GM19238 (cell line): Measurements from ENCODE around the gene LIMS1.
"Not testable (repeated sequence)": the region's sequence is repeated elsewhere in the genome, so short reads cannot be mapped to it uniquely, and the experiment has no call there.

Experiments
- DNase-seq: peaks from one replicate; pipeline ENCODE4 v3.0.0; 2011; ENCODE audit warnings: low spot score; ENCODE audit not compliant: insufficient read length

LIMS1 gene

DNA sequence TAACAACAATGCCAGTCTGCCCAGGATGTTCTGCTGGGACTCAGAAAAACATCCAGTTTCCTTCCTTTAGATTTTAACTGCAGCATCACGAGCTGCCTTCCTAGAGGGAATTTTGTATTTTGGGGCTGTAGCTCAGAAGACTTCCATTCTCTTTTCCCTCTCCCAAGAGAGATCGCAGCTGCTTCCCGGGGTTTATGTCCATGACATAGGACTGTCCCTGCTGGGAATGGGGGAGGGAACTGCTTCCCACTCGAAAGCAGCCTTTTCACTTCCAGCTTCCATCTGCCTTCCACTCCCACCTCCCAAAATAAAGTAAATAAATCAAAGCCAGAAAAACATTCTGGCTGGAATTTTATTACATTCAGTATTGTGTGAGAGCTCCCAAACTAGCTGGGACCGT, 52.4 kb downstream of the LIMS1 start:
- no peak for DNase-seq

DNA sequence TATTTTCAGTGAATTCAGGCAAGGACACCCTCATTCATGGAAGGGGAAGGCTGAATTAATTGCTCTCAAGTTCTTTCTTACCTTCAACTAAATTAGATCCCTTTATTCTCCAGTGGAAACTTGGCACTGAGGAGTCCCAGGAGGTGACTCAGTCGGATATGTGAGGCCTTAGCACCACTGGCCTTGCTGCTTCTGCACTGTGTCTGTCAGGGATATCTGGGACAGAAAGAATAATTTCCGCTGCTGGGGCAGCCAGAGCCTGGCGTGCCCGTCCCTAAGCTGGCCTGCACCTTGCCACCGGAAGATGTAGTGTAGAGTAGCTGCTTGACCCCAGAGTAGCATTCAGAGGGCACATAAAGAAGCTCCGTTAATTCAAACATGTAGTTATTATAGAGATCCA, 53.4 kb downstream of the LIMS1 start:
- DNase-seq: no peak

DNA sequence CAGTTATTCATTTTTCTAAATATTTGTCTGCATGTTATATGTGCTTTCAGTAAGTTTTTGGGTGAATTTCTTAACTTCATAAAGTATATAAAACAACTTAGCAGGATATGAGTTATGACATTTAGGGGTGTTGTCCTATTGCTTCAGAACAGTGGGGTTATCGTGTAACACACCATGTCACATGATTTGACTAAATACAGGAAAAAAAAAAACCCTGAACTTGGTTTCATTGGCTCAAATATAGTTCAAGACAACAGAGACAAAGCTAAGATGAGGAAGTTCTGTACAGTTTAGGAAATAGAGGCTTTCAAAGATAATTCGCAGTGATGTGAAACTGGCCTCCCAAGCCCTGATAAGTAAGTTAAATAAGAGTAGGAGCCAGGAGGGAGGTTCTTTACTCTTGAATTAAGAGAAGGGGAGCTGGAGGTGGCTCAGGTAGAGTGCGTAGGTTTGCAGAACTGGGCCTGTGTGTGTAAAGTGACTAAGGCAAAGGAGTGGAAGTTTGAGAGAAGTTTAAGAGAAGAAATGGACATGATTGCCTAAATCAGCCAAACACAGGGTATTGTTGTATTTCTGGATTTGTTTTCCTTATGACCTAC, 53.9 kb downstream of the LIMS1 start:
- no peak for DNase-seq

DNA sequence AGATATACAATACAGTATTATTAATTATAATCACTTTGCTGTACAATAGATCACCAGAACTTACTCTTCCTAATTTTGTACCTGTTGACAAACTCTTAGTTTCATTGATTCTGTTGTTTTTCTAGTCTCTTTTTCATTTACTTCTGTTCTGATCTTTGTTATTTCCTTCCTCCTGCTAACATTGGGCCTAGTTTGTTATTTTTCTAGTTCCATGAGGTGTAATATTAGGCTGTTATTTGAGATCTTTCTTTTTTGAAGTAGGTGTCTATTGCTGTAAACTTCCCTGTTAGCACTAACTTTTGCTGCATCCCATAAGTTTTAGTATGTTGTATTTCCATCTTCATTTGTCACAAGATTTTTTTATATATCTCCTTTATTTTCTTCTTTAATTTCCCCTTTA, 55.1 kb downstream of the LIMS1 start:
- DNase-seq: no peak

DNA sequence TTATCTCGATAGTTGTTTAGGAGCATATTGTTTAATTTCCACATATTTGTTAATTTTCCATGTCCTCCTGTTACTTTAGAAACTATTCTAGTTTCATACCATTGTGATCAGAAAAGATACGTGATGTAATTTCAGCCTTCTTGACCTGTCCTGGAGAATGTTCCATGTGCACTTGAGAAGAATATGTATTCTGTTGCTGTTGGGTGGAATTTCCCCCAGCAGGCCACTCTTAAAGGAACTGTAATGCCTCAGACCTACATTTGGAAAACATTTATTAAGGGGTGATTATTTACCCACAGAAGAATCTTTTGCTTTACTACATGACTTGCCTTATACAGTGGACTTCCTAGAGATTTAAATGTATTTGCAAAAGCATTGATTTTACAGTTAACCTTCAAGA, 55.5 kb downstream of the LIMS1 start:
- no peak for DNase-seq

DNA sequence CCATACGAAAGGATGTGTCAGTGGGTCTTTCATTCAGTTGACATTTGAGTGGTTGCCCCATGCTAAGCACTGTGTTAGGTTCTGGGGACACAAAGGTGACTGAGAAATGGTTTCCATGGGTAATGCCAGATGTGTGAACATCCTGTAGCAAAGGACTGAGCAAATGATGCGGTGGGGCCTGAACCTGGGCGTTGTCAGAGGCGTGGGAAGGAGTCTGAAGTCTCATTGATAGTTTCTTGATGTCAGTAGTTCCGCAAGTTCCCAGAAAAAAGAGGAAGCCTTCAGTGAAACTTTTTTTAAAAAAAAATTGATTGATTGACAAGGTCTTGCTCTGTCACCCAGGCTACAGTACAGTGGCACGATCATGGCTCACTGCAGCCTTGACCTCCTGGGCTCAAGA, 56.9 kb downstream of the LIMS1 start:
- DNase-seq: no peak

DNA sequence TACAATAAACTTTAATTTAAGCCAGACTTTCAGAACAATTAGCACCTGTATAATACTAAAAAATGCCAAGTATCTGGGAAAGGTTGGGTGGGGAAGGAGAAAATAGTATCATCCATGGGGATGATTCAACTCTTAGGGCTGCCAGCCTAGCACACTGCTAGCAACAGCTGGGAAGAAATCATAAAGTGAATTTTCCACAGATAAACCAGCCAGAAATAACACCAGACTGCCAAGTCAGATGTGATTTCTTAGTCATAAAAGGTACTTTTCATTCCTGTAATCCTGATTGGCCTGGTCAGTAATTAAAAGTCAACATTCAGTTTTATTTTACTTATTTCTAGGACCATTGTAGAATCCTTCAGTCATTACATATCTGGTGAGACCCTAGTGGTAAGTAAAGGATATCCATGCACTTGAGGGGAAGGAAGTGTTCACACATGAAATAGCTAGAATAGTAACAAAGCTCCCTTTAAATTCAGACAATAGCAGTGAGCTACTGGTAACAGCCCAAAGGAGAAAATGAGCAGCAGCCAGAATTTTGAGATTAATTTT, 59.4 kb downstream of the LIMS1 start:
- DNase-seq: no peak

DNA sequence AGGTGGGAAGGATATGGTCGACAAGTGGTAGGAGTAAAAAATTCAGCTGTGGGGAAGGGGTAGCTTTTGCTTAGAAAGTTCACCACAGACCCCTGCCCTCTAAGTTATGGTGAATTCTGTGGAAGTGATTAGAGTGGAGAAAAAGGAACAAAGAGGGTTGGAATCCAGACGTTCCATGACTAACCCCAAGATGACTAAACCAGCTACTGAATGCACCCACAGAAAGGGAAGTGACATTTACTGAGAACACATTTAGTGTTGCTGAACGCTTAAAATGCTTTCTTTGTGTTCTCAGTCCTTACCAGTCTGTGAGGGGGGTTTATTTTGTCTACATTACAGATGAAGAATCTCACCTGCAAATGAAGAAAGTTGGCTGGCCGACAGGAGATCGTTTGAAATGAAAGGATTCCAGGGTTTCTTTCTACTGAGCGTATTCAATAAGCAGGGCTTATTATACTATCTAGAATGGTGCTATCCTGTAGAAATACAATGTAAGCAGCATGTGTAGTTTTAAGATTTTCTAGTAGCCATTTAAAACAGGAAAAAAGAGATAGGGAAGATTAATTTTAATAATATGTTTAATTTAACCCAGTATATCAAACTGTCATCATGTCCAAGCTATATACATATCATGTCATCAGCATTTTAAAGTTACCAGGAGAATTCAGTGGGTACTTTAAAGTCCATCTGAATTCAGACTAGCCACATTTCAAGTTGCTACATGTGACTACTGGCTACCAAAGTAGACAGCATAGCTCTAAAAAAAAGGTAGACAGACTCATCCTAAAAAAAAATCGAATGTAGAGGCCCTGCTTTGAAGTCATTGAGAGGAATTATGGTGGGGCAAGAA, 60.1 kb downstream of the LIMS1 start:
- no peak for DNase-seq

DNA sequence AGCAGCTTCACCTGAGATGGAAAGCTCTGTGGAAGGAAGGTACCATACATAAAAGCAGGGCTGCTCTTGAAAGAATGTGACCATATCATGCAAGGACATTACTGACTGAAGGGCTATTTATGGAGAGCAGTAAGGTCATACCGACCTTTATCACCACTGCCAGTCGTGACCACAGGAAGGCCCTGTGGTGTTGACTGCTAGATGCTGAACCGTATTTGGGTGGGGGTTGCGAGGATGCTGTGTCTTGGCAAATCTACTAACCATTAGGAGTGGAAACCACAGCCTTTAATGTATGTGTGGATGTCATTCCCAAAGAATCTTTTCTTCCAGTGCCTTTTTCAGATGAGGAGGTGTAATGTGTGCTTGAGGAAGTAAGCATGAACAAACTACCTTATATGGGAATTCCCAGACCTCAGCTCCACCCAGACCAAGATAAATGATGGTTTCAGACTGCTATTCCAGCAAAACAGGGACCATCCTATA, 60.8 kb downstream of the LIMS1 start:
- no peak for DNase-seq

DNA sequence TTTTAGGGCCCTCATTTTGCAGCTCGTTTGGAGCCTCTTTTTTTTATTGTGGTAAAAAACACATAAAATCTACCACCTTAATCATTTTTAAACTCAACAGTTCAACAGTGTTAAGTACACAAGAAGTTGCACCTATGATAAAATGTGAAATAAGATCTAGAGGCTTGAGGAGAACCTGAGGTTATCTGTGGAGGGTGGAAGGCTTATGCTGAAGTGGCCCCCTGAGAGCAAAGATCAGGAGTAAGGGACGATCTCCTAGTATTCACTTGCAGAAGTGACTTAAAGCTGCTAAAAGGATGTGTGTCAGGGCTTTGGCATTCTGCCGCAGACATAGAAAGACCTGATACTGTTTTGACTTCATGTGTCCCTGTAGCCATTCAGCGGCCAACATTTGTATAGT, 61.5 kb downstream of the LIMS1 start:
- DNase-seq: not testable (repeated sequence)

DNA sequence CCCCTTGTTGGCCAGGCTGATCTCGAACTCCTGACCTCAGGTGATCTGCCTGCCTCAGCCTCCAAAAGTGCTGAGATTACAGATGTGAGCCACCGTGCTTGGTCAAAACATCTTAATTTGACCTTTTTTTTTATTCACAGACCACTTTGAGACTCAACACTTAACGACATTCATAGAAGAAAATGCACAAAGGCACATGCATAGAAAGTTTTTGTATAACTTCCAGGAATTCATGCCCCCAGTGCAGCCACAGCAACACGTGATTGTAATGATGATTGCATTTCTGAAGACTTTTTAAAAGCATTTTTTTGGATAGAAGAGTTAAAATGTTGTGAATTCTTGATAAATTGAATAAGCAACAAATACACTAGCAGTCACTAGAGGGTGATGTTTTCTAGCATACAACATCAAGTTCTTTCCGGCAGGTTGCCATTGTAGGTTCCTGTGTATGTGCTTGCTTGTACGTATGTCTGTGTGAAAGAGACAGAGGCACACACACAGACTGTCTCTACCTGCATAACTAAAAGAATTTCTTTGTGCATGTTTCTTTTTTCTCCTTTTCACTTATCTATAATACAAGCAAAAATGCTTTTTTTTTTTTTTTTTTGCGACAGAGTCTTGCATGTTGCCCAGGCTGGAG, 63.0 kb downstream of the LIMS1 start:
- not testable (repeated sequence) for DNase-seq

DNA sequence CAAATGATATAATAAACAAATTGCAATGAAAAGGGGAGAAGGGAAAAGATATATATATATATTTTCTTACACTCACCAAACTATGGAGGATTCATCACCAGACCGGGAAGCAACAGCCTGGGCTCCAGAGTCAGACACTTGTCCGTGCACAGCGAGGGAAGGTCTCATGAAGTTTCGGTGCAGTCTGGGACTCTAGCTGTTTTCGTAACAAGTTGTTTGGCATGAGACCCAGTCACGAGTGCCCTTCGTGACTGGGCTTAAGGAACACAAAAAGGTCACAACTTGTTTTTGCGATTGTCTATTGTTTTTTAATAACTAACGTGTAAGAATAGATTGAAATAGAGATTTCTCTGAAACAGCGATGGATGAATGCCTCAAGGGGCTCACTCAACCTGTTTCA, 66.9 kb downstream of the LIMS1 start:
- not testable (repeated sequence) for DNase-seq

DNA sequence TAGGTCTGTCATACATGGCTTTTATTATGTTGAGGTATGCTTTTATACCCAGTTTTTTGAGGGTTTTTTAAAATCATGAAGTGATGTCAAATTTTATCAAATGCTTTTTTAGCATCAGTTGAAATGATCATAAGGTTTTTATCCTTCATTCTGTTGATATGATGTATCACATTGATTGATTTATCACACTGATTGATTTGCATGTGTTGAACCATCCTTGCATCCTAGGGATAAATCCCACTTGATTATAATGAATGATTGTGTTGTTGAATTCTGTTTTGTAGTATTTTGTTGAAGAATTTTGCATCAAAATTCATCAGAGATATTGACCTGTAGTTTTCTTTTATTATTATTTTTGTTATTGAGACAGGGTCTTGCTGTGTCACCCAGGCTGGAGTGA, 68.2 kb downstream of the LIMS1 start:
- no peak for DNase-seq

DNA sequence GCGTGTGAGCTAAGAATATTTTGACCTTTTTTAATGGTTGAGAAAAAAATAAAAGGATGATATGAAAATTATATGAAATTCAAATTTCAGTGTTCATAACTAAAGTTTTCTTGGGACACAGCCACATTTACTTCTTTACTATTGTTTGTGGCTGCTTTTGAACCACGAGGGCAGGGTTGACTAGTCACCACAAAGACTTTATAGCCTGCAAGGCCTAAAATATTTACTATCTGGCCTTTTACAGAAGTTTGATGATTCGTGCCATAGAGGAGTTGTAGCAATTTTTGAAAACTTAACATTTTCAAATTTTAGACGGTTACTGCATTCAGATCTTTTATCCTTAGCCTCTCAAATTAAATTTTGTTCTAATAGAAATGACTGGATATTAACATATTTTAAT, 69.9 kb downstream of the LIMS1 start:
- no peak for DNase-seq

DNA sequence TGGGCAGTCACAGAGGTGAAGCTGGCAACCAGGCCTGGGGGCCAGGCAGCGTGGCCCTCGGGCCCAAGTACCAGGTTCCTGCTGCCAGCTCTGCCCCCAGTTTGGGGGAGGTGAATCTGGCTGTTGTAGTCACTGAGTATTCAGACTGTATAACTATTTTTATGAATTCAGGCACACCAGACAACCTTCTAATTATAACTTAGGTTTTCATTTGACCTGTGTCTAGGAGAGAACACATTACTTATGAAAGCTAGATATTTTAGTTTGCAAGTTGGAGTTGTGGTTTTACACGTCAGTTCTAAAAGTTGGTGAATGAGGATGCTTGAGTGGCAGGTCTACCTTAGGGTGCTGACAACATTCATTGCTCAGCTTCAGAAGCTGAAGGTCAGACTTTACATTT, 71.7 kb downstream of the LIMS1 start:
- DNase-seq: no peak

DNA sequence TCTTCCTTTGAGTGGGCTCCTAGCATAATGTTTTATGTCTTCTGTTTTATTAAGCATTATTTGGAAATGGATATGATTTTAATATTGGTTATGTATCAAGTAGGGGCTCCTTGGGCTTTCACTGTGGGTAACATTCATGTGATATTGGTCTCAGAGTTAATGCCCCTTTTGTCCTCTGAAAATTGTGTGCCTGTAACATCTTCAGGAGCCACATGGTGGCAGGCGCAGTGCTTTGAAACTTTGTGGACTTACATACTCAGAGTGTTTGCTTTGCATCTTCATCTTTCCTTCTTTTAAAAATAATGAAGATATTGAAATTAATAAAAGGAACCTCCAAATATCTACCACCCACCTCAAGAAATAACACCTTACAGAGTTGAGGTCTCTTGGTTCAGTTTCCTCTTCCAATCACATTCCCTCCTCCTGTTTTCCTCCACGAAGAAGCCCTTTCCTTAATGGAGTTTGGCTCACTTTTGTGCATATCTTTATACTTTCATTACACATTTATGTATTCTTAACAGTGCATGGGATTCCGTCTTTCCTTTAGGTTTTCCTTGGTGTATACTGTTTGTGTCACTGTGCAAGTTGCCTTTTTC, 73.5 kb downstream of the LIMS1 start:
- DNase-seq: no peak

DNA sequence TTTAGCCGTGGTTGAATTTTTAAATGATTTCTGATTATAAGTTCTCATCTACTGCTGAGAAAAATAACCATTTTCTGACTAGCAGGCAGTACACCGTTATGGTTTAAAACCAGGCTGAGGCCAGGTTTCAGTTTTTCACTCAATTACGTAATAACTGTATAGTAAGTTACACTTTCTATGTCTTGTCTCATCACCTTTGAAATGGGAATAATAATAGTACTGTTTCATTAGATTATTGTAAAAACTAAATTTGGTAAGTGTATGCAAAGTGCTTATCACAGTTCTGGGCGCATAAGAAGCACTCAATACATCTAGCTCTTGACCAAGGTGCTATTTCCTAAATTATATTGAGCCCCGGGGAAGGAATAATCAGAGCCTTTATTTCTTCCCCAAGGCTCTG, 76.8 kb downstream of the LIMS1 start:
- no peak for DNase-seq

DNA sequence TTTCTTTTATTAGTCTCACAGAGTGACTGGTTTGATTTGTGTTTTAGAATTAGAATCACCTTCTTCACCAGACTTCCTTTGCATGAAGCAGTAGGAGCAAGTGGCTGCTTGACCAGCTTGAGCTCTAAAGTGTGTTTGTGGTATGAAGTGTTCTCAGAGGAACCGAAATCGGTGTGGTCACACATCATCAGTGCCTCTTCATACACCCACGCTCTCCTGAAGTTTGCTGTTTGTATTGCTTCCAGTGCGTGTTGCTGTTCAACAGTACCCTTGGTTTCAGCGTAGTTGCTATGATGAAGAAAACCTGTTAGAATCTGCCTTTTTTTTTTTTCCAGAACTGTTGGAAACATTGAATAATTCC, 77.9 kb downstream of the LIMS1 start:
- DNase-seq: no peak

DNA sequence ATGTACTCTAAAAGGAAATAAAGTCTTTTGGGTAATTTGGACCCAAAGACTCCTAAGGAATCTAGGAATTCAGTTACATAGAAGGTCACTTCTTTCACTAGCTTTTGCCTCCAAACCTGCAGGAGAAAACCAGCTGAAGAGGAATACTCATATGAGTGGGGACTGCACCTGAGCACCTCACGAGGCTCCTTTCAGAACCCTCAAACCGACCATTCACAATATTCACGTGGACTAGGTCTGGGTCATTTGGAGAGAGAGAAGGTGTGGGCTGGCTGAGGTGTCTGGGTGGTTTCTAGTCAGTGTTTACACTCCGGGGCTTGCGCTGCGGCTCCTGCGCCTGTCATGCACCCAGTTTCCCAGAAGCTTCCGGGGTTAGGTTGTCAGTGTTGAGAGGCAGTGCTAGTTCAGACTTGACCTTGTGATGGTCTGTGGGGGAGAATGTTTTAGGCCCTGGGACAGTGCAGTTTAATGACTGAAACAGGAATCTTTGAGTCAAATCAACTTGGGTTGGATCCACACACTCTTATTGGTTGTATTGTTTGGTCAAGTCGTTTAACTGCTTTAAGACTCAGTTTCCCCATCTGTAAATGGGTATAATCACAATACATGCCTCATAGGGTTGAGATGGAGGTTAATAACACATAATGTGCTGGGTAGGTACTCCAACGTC, 78.4 kb downstream of the LIMS1 start:
- peak; percentile 56 for DNase-seq

DNA sequence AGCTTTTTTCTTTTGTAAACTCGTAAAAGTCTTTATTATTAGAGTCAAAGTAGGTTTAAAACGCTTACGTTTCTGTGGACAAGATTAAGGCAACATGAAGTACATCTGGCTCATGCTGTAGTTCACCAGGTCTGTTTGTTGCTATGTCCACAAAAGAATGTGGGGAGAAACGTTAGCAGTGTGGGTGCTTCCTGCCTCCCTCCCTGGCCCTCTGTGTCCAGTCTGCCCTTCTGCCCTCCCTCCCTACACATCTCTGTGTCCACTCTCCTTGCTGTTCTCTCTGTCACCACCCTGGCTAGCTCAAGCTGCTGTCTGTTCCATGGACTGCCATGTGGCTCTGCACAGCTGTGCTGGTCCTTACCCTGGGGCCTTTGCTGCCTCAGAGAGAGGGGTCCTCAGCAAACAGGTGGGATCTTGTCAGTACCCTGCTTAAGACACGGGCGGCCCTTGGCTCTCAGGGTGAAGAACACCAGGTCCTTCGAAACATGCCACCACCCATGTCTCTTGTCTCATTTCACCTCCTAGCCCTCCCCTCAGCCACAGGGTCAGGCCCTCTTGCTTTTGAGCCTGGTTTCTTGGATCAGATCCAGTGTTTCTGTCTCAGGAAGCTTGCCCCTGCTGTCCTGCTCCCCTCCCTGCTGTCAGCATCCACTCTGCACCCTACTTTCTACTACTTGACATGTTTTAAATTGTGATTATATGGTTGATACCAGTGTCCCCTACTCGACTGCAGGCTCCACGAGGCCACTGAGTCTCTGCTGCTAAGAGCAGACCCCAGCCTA, 79.2 kb downstream of the LIMS1 start:
- no peak for DNase-seq
